Spleen (tissue), 11 donors: ENCODE data around the gene FAM47E. TPM values are rescaled to one million over a fixed set of nuclear protein-coding genes. Genes with fewer than 3 reads are reported as not detected.

Source experiments
- DNase-seq: peaks from one replicate; pipeline ENCODE4 v3.0.0-alpha.2; 2020
- H3K27ac ChIP-seq, 8 donors: fragments of 200-600 bp; sonication (generic) in 7 of 8; 1 replicate in 4 of 8; 2 replicates in 4 of 8; pipeline versions ENCODE4 v1.5.0 to v1.8.0; 2016 to 2021; ENCODE audit warnings: inconsistent platforms in 4 of 8, mild to moderate bottlenecking in 4 of 8, moderate library complexity in 1 of 8
- H3K27me3 ChIP-seq, 7 donors: fragments of 200-600 bp; sonication (generic) in 6 of 7; replicated peaks in 1 of 7; 1 replicate in 4 of 7; 2 replicates in 3 of 7; pipeline versions ENCODE4 v1.5.0 to v1.8.0; 2016 to 2021; ENCODE audit warnings: inconsistent platforms in 3 of 7, mild to moderate bottlenecking in 1 of 7
- H3K36me3 ChIP-seq, 6 donors: fragments of 200-600 bp; sonication (generic) in 5 of 6; 1 replicate in 4 of 6; 2 replicates in 2 of 6; pipeline versions ENCODE4 v1.5.0 to v1.8.0; 2016 to 2021; ENCODE audit warnings: inconsistent platforms in 2 of 6
- H3K4me1 ChIP-seq, 6 donors: fragments of 200-600 bp; sonication (generic) in 5 of 6; 1 replicate in 3 of 6; 2 replicates in 3 of 6; pipeline versions ENCODE4 v1.5.0 to v1.8.0; 2016 to 2021; ENCODE audit warnings: inconsistent platforms in 3 of 6
- H3K4me3 ChIP-seq, 8 donors: fragments of 200-600 bp; sonication (generic) in 7 of 8; 1 replicate in 4 of 8; 2 replicates in 4 of 8; pipeline versions ENCODE4 v1.5.0 to v1.8.0; 2016 to 2021; ENCODE audit warnings: inconsistent platforms in 4 of 8, mild to moderate bottlenecking in 4 of 8, moderate library complexity in 2 of 8
- H3K9me3 ChIP-seq, 8 donors: fragments of 200-600 bp; sonication (generic) in 7 of 8; 1 replicate in 4 of 8; 2 replicates in 4 of 8; pipeline versions ENCODE4 v1.5.0 to v1.8.0; 2016 to 2021; ENCODE audit warnings: inconsistent platforms in 4 of 8
- POLR2A ChIP-seq, 3 donors: fragments of 450-650 bp; IDR thresholded peaks; one replicate each; pipeline ENCODE4 v1.5.1; 2017; ENCODE audit warnings: antibody characterized with exemption in 3 of 3, mild to moderate bottlenecking in 1 of 3
- POLR2AphosphoS5 ChIP-seq, 3 donors: sonication (generic); formaldehyde crosslinking; IDR thresholded peaks; one replicate each; pipeline ENCODE4 v1.5.1; 2017; ENCODE audit warnings: antibody characterized with exemption in 3 of 3
- WGBS, 5 donors: extraction: QIAGEN DNeasy Blood & Tissue Kit in 3 of 5; methylation state at CpG; one replicate each; pipeline versions ENCODE4 v1.1.5 to v1.1.7; 2013 to 2018; 5-methylcytosine and 5-hydroxymethylcytosine counted together
- intact Hi-C: fragments of 100-400 bp; cut with DNase I; formaldehyde crosslinking; loops from one replicate; pipeline ENCODE4 v1.15.0; 2023; ENCODE audit warnings: low total_unique reads
- polyA plus RNA-seq, 3 donors: library from polyadenylated mRNA; stranded (reverse); fragments of 200-250 nt; gene quantifications; one replicate each; pipeline ENCODE4 v1.2.1, GENCODE V29; 2013
- total RNA-seq, 7 donors: library from RNA; depleted of rRNA in 3 of 7; stranded (reverse); fragments of >200 nt in 3 of 7; fragmentation: NEBNext Ultra II Directional in 4 of 7; extraction: Animal tissue kit (Norgen Biotek cat#: 25700) in 4 of 7; gene quantifications; one replicate each; pipeline versions ENCODE4 v1.1.0 to v1.2.1, GENCODE V29; 2016 to 2021
- TF ChIP-seq, protein P1 (sequence below), 11 experiments: fragments of 200-600 bp in 7 of 11; fragments of 450-650 bp in 4 of 11; sonication (generic) in 4 of 11; IDR thresholded peaks in 8 of 11; conservative IDR thresholded peaks in 3 of 11; 1 replicate in 7 of 11; 2 replicates in 4 of 11; pipeline versions ENCODE4 v1.4.0 to v1.8.0; 2016 to 2021; ENCODE audit warnings: antibody characterized with exemption in 11 of 11, inconsistent platforms in 4 of 11, mild to moderate bottlenecking in 1 of 11
- donor health status: healthy with polysubstance abuse.
- donor health status: DM: no; HTN: no; CAD: no; lungs with moderate emphysema.
- donor health status: DM: no; HTN: no; CAD: no.
- donor health status: Bipolar disorder and iron deficiency.
- donor health status: healthy.
- donor health status: DM: no; HTN: no; CAD: no.
- donor health status: DM: yes; HTN: yes; CAD: no.

Gene FAM47E
- total and polyA plus RNA-seq, 10 donors: 0.66 to 6.2 (median 2.1) TPM

DNA sequence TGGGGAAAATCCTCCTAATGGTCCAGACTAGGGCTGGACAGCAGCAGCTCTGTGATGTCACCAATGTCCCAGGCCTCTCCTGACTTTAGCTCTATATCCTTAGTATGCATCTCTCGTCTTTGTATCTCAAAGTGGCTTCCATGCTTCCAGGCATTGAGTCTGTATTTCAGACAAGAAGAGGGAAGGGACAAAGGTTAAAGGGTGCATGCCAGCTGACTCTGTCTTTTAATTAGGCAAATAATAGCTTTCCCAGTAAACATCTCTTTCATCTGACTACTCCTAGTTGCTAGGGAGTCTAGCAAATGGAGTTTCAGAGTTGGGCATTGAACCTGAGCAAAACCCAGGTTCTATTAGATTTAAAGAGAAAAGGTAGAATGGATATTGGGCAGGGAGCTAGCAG lies 5.4 kb downstream of the FAM47E start:
- H3K27ac ChIP-seq: no peak overlapping the region
- H3K4me3 ChIP-seq: no peak overlapping the region
- intact Hi-C loops: no loop called here
- WGBS, 5 donors: 62 to 90% (median 72%) methylated on average over 1 of the region's 1 CpG
- no peak for DNase-seq
- peaks cover 0 to 4% (median 2%) of the 10 kb centered on the region in 6 donors for H3K4me1 ChIP-seq
- peaks cover 0 to 21% (median 3%) of the 10 kb centered on the region in 7 donors for H3K27me3 ChIP-seq
- H3K9me3 ChIP-seq: no peaks in the 10 kb centered on the region
- TF ChIP-seq POLR2A (IDR thresholded peaks at IDR 0.05) (no peak), POLR2AphosphoS5 (IDR thresholded peaks at IDR 0.05) (no peak)
- TF ChIP-seq, protein P1, sequence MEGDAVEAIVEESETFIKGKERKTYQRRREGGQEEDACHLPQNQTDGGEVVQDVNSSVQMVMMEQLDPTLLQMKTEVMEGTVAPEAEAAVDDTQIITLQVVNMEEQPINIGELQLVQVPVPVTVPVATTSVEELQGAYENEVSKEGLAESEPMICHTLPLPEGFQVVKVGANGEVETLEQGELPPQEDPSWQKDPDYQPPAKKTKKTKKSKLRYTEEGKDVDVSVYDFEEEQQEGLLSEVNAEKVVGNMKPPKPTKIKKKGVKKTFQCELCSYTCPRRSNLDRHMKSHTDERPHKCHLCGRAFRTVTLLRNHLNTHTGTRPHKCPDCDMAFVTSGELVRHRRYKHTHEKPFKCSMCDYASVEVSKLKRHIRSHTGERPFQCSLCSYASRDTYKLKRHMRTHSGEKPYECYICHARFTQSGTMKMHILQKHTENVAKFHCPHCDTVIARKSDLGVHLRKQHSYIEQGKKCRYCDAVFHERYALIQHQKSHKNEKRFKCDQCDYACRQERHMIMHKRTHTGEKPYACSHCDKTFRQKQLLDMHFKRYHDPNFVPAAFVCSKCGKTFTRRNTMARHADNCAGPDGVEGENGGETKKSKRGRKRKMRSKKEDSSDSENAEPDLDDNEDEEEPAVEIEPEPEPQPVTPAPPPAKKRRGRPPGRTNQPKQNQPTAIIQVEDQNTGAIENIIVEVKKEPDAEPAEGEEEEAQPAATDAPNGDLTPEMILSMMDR (IDR thresholded peaks at IDR 0.05 in 8 of 11, conservative IDR thresholded peaks at IDR 0.05 in 3 of 11): no peak
- H3K36me3 ChIP-seq: no peaks in the 10 kb centered on the region

DNA sequence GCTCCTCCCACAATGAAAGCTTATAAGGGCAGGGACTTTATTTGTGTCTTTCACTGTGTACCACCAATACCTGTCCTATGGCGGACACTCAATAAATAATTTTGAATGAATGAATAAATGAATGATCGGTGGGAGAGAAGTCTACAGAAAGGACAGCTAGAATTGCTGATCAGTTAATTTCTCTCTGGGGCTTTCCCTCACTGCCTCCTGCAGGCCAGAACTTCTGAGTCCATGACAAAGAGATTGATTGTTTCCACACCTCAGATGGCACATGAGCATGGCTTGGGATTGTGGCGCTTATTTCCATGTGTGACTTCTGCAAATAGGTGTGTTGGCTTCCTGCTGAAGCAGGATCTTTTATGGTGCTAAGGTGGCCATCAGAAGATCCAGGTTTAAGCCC lies 6.3 kb downstream of the FAM47E start:
- 90 to 96% (median 94%) methylated on average over 3 of the region's 3 CpGs for WGBS, 5 donors
- no peaks in the 10 kb centered on the region for H3K9me3 ChIP-seq
- intact Hi-C loops: no loop called here
- H3K4me3 ChIP-seq: no peak overlapping the region
- TF ChIP-seq POLR2AphosphoS5 (IDR thresholded peaks at IDR 0.05) (no peak), POLR2A (IDR thresholded peaks at IDR 0.05) (no peak)
- TF ChIP-seq, protein P1 (IDR thresholded peaks at IDR 0.05 in 8 of 11, conservative IDR thresholded peaks at IDR 0.05 in 3 of 11): no peak
- peaks cover 0 to 14% (median 0%) of the 10 kb centered on the region in 7 donors for H3K27me3 ChIP-seq
- H3K27ac ChIP-seq: no peak overlapping the region
- no peaks in the 10 kb centered on the region for H3K4me1 ChIP-seq
- DNase-seq: no peak
- no peaks in the 10 kb centered on the region for H3K36me3 ChIP-seq

DNA sequence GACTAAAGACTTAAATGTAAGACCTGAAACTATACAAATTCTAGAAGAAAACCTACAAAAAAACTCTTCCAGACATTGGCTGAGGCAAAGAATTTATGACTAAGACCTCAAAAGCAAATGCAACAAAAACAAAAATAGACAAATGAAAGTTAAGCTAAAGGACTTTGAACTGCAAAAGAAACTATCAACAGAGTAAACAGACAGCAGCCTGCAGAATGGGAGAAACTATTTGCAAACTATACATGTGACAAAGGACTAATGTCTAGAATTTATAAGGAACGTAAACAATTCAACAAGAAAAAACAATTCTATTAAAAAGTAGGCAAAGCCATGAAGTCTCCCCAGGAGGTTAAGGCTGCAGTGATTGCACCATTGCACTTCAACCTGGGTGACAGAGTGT lies 9.1 kb downstream of the FAM47E start:
- WGBS, 5 donors: 0 to 97% (median 50%) methylated on average over 1 of the region's 1 CpG
- TF ChIP-seq, protein P1 (IDR thresholded peaks at IDR 0.05 in 8 of 11, conservative IDR thresholded peaks at IDR 0.05 in 3 of 11): no peak
- no peak for TF ChIP-seq POLR2AphosphoS5 (IDR thresholded peaks at IDR 0.05)
- no peak for TF ChIP-seq POLR2A (IDR thresholded peaks at IDR 0.05)
- H3K27ac ChIP-seq: no peak overlapping the region
- H3K27me3 ChIP-seq: peaks cover 0 to 8% (median 0%) of the 10 kb centered on the region in 7 donors
- H3K36me3 ChIP-seq: no peaks in the 10 kb centered on the region
- H3K4me3 ChIP-seq: no peak overlapping the region
- no peaks in the 10 kb centered on the region for H3K4me1 ChIP-seq
- no peaks in the 10 kb centered on the region for H3K9me3 ChIP-seq
- intact Hi-C loops: no loop called here
- no peak for DNase-seq

DNA sequence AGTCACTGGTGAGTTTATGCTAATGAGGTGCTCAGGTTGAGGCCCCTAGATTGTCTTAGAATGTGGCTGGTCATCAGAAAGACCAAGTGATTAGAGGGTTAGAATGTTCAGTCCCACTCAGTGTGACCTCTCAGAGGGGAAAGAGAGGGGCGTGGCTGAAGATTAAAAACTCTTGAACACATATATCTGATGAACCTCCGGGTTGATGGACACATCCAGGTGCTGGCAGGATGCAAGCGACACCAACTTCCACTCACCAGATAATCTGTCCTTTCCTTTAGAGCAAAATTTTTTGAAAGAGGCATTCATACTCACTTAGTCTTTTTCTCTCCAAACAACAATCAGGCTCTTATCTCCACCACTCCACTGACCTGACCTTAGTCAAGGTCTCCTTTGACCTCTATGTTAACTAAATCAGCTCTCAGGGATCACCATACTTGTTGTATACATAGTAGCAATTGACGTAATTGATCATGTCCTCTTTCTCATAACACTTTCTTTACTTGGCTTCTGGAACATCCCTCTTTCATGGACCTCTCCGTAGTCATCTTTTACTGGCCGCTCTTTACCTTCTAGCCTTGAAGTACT lies 14.2 kb downstream of the FAM47E start:
- Histone ChIP-seq H3K27me3 (no peaks in the 10 kb centered on the region), H3K9me3 (no peaks in the 10 kb centered on the region), H3K36me3 (no peaks in the 10 kb centered on the region), H3K27ac (no peak overlapping the region), H3K4me1 (no peaks in the 10 kb centered on the region), H3K4me3 (no peak overlapping the region)
- intact Hi-C loops: no loop called here
- no peak for TF ChIP-seq POLR2AphosphoS5 (IDR thresholded peaks at IDR 0.05)
- TF ChIP-seq, protein P1 (IDR thresholded peaks at IDR 0.05 in 8 of 11, conservative IDR thresholded peaks at IDR 0.05 in 3 of 11): no peak
- no peak for TF ChIP-seq POLR2A (IDR thresholded peaks at IDR 0.05)
- no peak for DNase-seq
- 79 to 84% (median 84%) methylated on average over 6 of the region's 6 CpGs for WGBS, 5 donors
